Mesendoderm (in vitro differentiated cells): ENCODE results near the gene PPP1R12C.
A peak's percentile ranks its signal among the peaks of the same experiment; 100 is the strongest.

ENCODE experiments used
- DNase-seq: peaks from one replicate; pipeline ENCODE4 v3.0.0; 2013
- H2AK5ac ChIP-seq: 2 replicates; pipeline ENCODE4 v1.6.1; 2013; ENCODE audit warnings: low read length, inconsistent platforms
- H2BK120ac ChIP-seq: 2 replicates; pipeline ENCODE4 v1.6.1; 2013; ENCODE audit warnings: low read depth, mild to moderate bottlenecking, low read length, moderate library complexity, mixed read lengths
- H2BK15ac ChIP-seq: replicated peaks from 2 replicates; pipeline ENCODE4 v1.6.1; 2013; ENCODE audit warnings: low read depth, mild to moderate bottlenecking, moderate library complexity
- H2BK5ac ChIP-seq: 2 replicates; pipeline ENCODE4 v1.6.1; 2013; ENCODE audit warnings: low read length, inconsistent platforms
- H3K18ac ChIP-seq: 2 replicates; pipeline ENCODE4 v1.6.1; 2013; ENCODE audit warnings: mild to moderate bottlenecking, low read length, mixed read lengths
- H3K23ac ChIP-seq: one replicate; pipeline ENCODE4 v1.6.1; 2013; ENCODE audit warnings: low read length
- H3K27ac ChIP-seq: 2 replicates; pipeline ENCODE4 v1.5.1; 2013; ENCODE audit warnings: low read depth, mild to moderate bottlenecking, inconsistent platforms, low read length, moderate library complexity
- H3K27me3 ChIP-seq: 2 replicates; pipeline ENCODE4 v1.6.1; 2013; ENCODE audit warnings: low read length, control low read depth, mild to moderate bottlenecking, inconsistent platforms; ENCODE audit not compliant: insufficient read depth, poor library complexity
- H3K36me3 ChIP-seq: 2 replicates; pipeline ENCODE4 v1.6.1; 2013; ENCODE audit warnings: low read length, inconsistent platforms; ENCODE audit not compliant: control insufficient read depth, insufficient read depth
- H3K4ac ChIP-seq: one replicate; pipeline ENCODE4 v1.6.1; 2013; ENCODE audit warnings: low read depth, mild to moderate bottlenecking, low read length, moderate library complexity
- H3K4me1 ChIP-seq: 2 replicates; pipeline ENCODE4 v1.6.1; 2013; ENCODE audit warnings: low read depth, low read length, inconsistent platforms; ENCODE audit not compliant: control insufficient read depth
- H3K4me2 ChIP-seq: 2 replicates; pipeline ENCODE4 v1.6.1; 2013; ENCODE audit warnings: low read length
- H3K4me3 ChIP-seq: 2 replicates; pipeline ENCODE4 v1.5.1; 2013; ENCODE audit warnings: mild to moderate bottlenecking, low read length
- H3K56ac ChIP-seq: one replicate; pipeline ENCODE4 v1.6.1; 2013; ENCODE audit warnings: low read length
- H3K79me1 ChIP-seq: 2 replicates; pipeline ENCODE4 v1.6.1; 2013; ENCODE audit warnings: low read length, inconsistent platforms
- H3K79me2 ChIP-seq: 2 replicates; pipeline ENCODE4 v1.6.1; 2013; ENCODE audit warnings: mild to moderate bottlenecking, low read length; ENCODE audit not compliant: control insufficient read depth, insufficient read depth
- H3K9ac ChIP-seq: 2 replicates; pipeline ENCODE4 v1.6.1; 2013; ENCODE audit warnings: low read length, inconsistent platforms
- H4K5ac ChIP-seq: one replicate; pipeline ENCODE4 v1.6.1; 2013; ENCODE audit warnings: low read length
- H4K8ac ChIP-seq: one replicate; pipeline ENCODE4 v1.6.1; 2013; ENCODE audit warnings: low read depth, mild to moderate bottlenecking, control low read depth, low read length, moderate library complexity
- WGBS: extraction: QIAGEN DNeasy Blood & Tissue Kit; methylation state at CpG from one replicate; pipeline ENCODE4 v1.1.7; 2013; ENCODE audit warnings: low lambda C conversion rate, missing lambda C conversion rate; ENCODE audit not compliant: insufficient coverage; ENCODE audit errors: extremely low coverage; 5-methylcytosine and 5-hydroxymethylcytosine counted together

PPP1R12C gene

GRCh38 chr19:55160128-55160985, 42.9 kb upstream of the PPP1R12C start:
- WGBS = no CpG with 5 or more reads among the region's 33 CpGs
- Histone ChIP-seq H2AK5ac (no peak overlapping the region), H3K27ac (no peak overlapping the region), H3K9ac (no peak overlapping the region), H3K79me1 (no peaks in the 10 kb centered on the region), H3K4me2 (no peak overlapping the region), H3K79me2 (no peaks in the 10 kb centered on the region), H3K56ac (peak overlapping the region; percentile 15), H4K5ac (no peak overlapping the region), H3K23ac (no peak overlapping the region), H3K4ac (no peak overlapping the region), H4K8ac (no peak overlapping the region), H3K27me3 (peaks cover 6% of the 10 kb centered on the region), H2BK120ac (no peak overlapping the region), H3K4me3 (no peak overlapping the region), H3K36me3 (no peaks in the 10 kb centered on the region), H3K18ac (no peak overlapping the region), H3K4me1 (no peaks in the 10 kb centered on the region), H2BK5ac (no peak overlapping the region), H2BK15ac (no peak overlapping the region)
- peak; percentile 97 for DNase-seq

- H2AK5ac ChIP-seq = no peak overlapping the region
- H3K79me2 ChIP-seq = no peaks in the 10 kb centered on the region
- no peak overlapping the region for H3K9ac ChIP-seq
- H2BK5ac ChIP-seq = no peak overlapping the region
- no peak overlapping the region for H3K18ac ChIP-seq
- no CpG with 5 or more reads among the region's 18 CpGs for WGBS
- no peak overlapping the region for H3K23ac ChIP-seq
- H3K27me3 ChIP-seq = peaks cover 6% of the 10 kb centered on the region
- no peak overlapping the region for H2BK15ac ChIP-seq
- no peaks in the 10 kb centered on the region for H3K4me1 ChIP-seq
- no peaks in the 10 kb centered on the region for H3K36me3 ChIP-seq
- H3K79me1 ChIP-seq = no peaks in the 10 kb centered on the region
- no peak overlapping the region for H4K5ac ChIP-seq
- no peak overlapping the region for H3K4ac ChIP-seq
- no peak overlapping the region for H3K4me2 ChIP-seq
- H3K56ac ChIP-seq = peak overlapping the region; percentile 5
- no peak overlapping the region for H2BK120ac ChIP-seq
- H3K4me3 ChIP-seq = no peak overlapping the region
- H3K27ac ChIP-seq = no peak overlapping the region
- peak; percentile 75 for DNase-seq
- H4K8ac ChIP-seq = no peak overlapping the region
Measured at GRCh38 chr19:55158848-55159749, 41.7 kb upstream of the PPP1R12C start.

GRCh38 chr19:55158423-55158822, 41.0 kb upstream of the PPP1R12C start:
- Histone ChIP-seq H2AK5ac (no peak overlapping the region), H2BK15ac (no peak overlapping the region), H3K27me3 (peaks cover 6% of the 10 kb centered on the region), H3K4me1 (no peaks in the 10 kb centered on the region), H2BK120ac (no peak overlapping the region), H3K56ac (no peak overlapping the region), H3K36me3 (no peaks in the 10 kb centered on the region), H3K4me2 (no peak overlapping the region), H3K27ac (no peak overlapping the region), H3K79me1 (no peaks in the 10 kb centered on the region), H3K23ac (no peak overlapping the region), H4K5ac (no peak overlapping the region), H3K9ac (no peak overlapping the region), H3K18ac (no peak overlapping the region), H4K8ac (no peak overlapping the region), H2BK5ac (no peak overlapping the region), H3K4me3 (no peak overlapping the region), H3K79me2 (no peaks in the 10 kb centered on the region), H3K4ac (no peak overlapping the region)
- WGBS = no CpG with 5 or more reads among the region's 4 CpGs
- no peak for DNase-seq

GRCh38 chr19:55157064-55157908, 39.8 kb upstream of the PPP1R12C start, which contains the start of gene TNNI3:
Gene TNNI3, minus strand, starts transcription at chr19:55157732. Its CDS starts 143 bp downstream, at chr19:55157589.
- Histone ChIP-seq H2AK5ac (no peak within 1 kb of the TSS), H3K27me3 (peaks cover 6% of the 10 kb centered on the region), H3K9ac (no peak within 1 kb of the TSS), H3K4me3 (no peak within 1 kb of the TSS), H3K4me1 (no peaks in the 10 kb centered on the region), H3K36me3 (no peaks in the 10 kb centered on the region), H3K4me2 (peak within 1 kb of the TSS; percentile 14), H3K79me1 (no peaks in the 10 kb centered on the region), H2BK120ac (no peak within 1 kb of the TSS), H4K8ac (no peak within 1 kb of the TSS), H4K5ac (no peak within 1 kb of the TSS), H3K4ac (no peak within 1 kb of the TSS), H3K23ac (peak within 1 kb of the TSS; percentile 57), H2BK5ac (no peak within 1 kb of the TSS), H3K56ac (peak within 1 kb of the TSS; percentile 56), H3K79me2 (no peaks in the 10 kb centered on the region), H3K27ac (no peak within 1 kb of the TSS), H3K18ac (no peak within 1 kb of the TSS), H2BK15ac (no peak within 1 kb of the TSS)
- DNase-seq = no peak
- WGBS = no CpG with 5 or more reads among the region's 39 CpGs

GRCh38 chr19:55156202-55157063, 39.0 kb upstream of the PPP1R12C start:
- Histone ChIP-seq H3K27ac (no peak overlapping the region), H2BK5ac (no peak overlapping the region), H3K4me2 (peak overlapping the region; percentile 67), H3K36me3 (no peaks in the 10 kb centered on the region), H3K9ac (peak overlapping the region; percentile 63), H3K79me1 (no peaks in the 10 kb centered on the region), H3K56ac (peak overlapping the region; percentile 81), H2BK120ac (no peak overlapping the region), H3K4ac (no peak overlapping the region), H3K18ac (no peak overlapping the region), H3K23ac (peak overlapping the region; percentile 57), H4K8ac (no peak overlapping the region), H2BK15ac (no peak overlapping the region), H2AK5ac (no peak overlapping the region), H3K4me3 (peak overlapping the region; percentile 26), H3K27me3 (no peaks in the 10 kb centered on the region), H3K4me1 (no peaks in the 10 kb centered on the region), H3K79me2 (no peaks in the 10 kb centered on the region), H4K5ac (no peak overlapping the region)
- WGBS = no CpG with 5 or more reads among the region's 52 CpGs
- DNase-seq = peak; percentile 91
